GM08714 (cell line): ENCODE data around the gene SIRT3.
A peak's percentile ranks its signal among the peaks of the same experiment; 100 is the strongest.

Experiments
- H3K4me3 ChIP-seq: fragments of 200-500 bp; sonication (Bioruptor generic); 2 replicates; pipeline ENCODE4 v1.5.1; 2014; ENCODE audit warnings: mild to moderate bottlenecking, low read length, inconsistent platforms
- ZNF274 ChIP-seq: IDR thresholded peaks from 2 replicates; pipeline ENCODE4 v1.6.1; 2012; ENCODE audit warnings: mild to moderate bottlenecking, low read depth, low read length

Gene SIRT3

GRCh38 chr11:235997-236773, at the start of gene SIRT3:
Gene SIRT3 (minus strand): TSS chr11:236342. CDS start chr11:236328, 14 bp downstream.
- no peak for TF ChIP-seq ZNF274

GRCh38 chr11:285894-286220, 49.7 kb upstream of the SIRT3 start:
- no peak overlapping the region for H3K4me3 ChIP-seq
- no peak for TF ChIP-seq ZNF274

More at GRCh38 chr11:235997-236773, at the start of gene SIRT3:
- H3K4me3 ChIP-seq = peak within 1 kb of the TSS; percentile 99

GRCh38 chr11:285021-285893, 49.1 kb upstream of the SIRT3 start:
- TF ChIP-seq ZNF274 = no peak
- no peak overlapping the region for H3K4me3 ChIP-seq

DNA sequence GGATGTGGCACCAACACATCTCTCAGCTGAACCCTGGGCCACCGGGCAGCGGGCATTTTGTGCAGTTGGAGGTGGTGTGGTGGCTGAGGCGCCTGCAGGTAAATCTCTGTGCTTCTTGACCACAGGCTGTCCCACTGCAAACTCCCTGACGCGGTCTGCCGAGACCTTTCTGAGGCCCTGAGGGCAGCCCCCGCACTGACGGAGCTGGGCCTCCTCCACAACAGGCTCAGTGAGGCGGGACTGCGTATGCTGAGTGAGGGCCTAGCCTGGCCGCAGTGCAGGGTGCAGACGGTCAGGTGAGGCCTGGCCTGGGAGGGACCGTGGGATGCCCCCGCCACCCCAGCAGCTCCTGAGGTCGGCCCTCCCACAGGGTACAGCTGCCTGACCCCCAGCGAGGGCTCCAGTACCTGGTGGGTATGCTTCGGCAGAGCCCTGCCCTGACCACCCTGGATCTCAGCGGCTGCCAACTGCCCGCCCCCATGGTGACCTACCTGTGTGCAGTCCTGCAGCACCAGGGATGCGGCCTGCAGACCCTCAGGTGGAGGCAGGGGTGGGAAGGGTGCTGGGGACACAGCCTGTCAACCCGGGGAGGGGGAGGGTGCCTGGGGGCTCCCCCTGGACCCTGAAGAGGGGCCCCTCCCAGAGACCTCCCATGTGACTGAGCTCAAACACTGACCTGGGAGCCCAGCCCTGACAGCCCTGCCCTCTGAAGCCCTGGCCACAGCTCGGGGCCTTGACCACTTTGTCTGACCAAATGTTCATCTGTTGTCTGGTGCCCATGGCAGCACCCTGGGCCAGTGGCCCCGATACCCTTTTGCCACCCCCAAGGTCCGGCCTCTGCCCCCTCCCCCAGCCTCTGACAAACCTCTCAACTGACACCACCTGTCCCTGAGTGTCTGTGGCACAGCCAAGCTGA, 48.2 kb upstream of the SIRT3 start:
- TF ChIP-seq ZNF274 = no peak
- no peak overlapping the region for H3K4me3 ChIP-seq

GRCh38 chr11:283405-284104, 47.4 kb upstream of the SIRT3 start:
- no peak overlapping the region for H3K4me3 ChIP-seq
- no peak for TF ChIP-seq ZNF274

DNA sequence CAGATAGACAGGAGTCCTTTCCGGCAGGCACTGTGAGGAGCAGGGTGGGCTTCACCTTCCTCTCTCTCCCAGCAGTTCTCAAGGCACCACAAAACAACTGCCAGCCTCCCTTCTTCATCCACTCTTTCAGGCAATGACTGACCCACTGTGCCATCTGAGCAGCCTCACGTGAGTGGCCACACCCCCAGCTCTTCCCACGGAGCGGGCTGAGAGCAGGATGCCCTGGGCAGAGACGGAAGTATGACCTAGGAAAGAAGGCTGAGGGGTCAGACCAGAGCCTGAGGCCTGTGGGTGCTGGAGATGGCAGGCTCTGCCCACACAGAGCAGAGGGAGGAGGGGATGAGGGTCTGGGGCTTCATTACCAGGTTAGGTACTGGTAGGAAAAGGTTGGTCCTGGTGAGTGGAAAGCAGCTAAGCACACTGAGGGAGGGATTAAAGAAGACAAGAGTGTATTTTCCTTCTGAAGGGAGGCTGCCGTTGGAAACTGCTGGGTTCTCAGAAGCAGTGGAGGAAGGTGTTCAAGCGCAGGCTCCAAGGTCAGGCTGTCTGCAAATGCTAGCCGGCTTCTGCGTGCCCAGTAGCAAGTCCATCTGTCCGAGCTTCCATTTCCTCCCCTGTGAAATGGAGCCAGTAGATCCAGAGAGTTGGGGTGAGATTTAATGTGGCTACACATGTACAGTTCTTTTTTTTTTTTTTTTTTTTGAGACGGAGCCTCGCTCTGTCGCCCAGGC, 46.7 kb upstream of the SIRT3 start:
- no peak overlapping the region for H3K4me3 ChIP-seq
- TF ChIP-seq ZNF274 = no peak

DNA sequence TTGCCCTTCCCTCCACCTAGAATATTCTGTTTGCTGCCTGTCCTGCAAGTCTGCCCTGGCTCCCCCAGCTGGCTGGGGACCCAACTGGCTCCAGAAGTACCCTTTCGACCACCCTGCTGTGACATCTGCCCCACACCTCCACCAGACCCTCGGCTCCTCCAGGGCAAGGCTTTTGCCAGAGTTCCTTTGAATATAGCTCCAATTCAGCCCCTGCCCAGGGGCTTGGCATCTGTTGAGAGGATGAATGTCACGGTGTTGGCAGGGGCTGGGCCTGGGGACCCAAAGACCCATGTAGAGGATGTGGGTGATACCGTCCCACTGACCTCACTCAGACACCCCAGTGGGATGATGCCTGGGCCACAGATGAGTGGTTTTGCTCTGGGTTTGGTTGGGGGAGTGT, 46.0 kb upstream of the SIRT3 start:
- no peak overlapping the region for H3K4me3 ChIP-seq
- no peak for TF ChIP-seq ZNF274

DNA sequence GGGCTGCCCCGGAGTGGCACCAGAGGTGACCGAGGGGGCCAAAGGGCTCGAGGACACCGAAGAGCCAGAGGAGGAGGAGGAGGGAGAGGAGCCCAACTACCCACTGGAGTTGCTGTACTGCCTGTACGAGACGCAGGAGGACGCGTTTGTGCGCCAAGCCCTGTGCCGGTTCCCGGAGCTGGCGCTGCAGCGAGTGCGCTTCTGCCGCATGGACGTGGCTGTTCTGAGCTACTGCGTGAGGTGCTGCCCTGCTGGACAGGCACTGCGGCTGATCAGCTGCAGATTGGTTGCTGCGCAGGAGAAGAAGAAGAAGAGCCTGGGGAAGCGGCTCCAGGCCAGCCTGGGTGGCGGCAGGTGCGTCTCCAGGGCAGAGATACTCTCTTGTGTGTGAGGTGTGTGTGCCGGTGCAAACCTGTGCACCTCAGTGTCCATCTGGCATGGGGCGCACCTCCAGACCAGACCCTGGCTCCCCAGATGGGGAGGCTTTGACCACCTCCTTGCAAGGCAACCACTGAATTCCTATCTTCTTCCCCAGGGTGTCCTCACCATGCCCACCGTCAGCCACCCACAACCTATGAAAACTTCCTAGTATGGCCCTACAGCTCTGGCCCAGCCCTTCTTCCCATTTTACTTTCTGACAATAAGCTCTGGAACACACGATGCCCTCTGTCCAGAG, 45.5 kb upstream of the SIRT3 start:
- no peak overlapping the region for H3K4me3 ChIP-seq

GRCh38 chr11:280706-281485, 44.8 kb upstream of the SIRT3 start:
- no peak for TF ChIP-seq ZNF274
- H3K4me3 ChIP-seq = no peak overlapping the region; the same call in 1 of the 2 replicates

More for the DNA sequence above, 45.5 kb upstream of the SIRT3 start:
- TF ChIP-seq ZNF274 = no peak

DNA sequence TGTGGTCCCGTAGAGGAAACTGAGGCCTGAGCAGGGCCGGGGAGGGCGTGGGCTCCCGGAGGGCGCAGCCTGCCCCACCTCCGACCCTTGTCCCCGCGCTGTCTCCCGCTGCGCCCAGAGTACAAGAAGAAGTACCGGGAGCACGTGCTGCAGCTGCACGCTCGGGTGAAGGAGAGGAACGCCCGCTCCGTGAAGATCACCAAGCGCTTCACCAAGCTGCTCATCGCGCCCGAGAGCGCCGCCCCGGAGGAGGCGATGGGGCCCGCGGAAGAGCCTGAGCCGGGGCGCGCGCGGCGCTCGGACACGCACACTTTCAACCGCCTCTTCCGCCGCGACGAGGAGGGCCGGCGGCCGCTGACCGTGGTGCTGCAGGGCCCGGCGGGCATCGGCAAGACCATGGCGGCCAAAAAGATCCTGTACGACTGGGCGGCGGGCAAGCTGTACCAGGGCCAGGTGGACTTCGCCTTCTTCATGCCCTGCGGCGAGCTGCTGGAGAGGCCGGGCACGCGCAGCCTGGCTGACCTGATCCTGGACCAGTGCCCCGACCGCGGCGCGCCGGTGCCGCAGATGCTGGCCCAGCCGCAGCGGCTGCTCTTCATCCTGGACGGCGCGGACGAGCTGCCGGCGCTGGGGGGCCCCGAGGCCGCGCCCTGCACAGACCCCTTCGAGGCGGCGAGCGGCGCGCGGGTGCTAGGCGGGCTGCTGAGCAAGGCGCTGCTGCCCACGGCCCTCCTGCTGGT, 44.0 kb upstream of the SIRT3 start:
- TF ChIP-seq ZNF274 = no peak
- no peak overlapping the region; the same call in 1 of the 2 replicates for H3K4me3 ChIP-seq
